Natural killer cell (primary cell): ENCODE results near the gene RARA. TPM values are rescaled to one million over a fixed set of nuclear protein-coding genes. Genes with fewer than 3 reads are reported as not detected.

ENCODE experiments used
- ATAC-seq, 3 donors: fragments of 150-1000 bp in 2 of 3; fragments of 200-7000 bp in 1 of 3; cut with Tn5 transposase; 1 replicate in 1 of 3; 2 replicates in 2 of 3; pipeline ENCODE4 v1.10.0; 2021; ENCODE audit warnings: mild to moderate bottlenecking in 2 of 3, moderate library complexity in 2 of 3
- DNase-seq, 2 donors: peaks; one replicate each; pipeline versions ENCODE4 v3.0.0 to v3.0.0-alpha.2; 2013 to 2021; ENCODE audit warnings: mixed read lengths in 1 of 2
- H3K27ac ChIP-seq: one replicate; pipeline ENCODE4 v1.5.1; 2013; ENCODE audit warnings: mild to moderate bottlenecking, low read length
- H3K27me3 ChIP-seq: one replicate; pipeline ENCODE4 v1.6.1; 2013; ENCODE audit warnings: low read length; ENCODE audit not compliant: control insufficient read depth, insufficient read depth
- H3K36me3 ChIP-seq: one replicate; pipeline ENCODE4 v1.6.1; 2013; ENCODE audit warnings: low read length; ENCODE audit not compliant: control insufficient read depth, insufficient read depth
- H3K4me1 ChIP-seq: one replicate; pipeline ENCODE4 v1.6.1; 2013; ENCODE audit warnings: low read length; ENCODE audit not compliant: control insufficient read depth, insufficient read depth
- H3K4me3 ChIP-seq: one replicate; pipeline ENCODE4 v1.5.1; 2013; ENCODE audit warnings: low read length
- H3K9me3 ChIP-seq: one replicate; pipeline ENCODE4 v1.6.1; 2013; ENCODE audit warnings: low read length; ENCODE audit not compliant: control insufficient read depth, insufficient read depth
- H3K27ac Mint-ChIP-seq, 2 donors: one replicate each; pipeline ENCODE4 v1.8.0; 2022; ENCODE audit warnings: mild to moderate bottlenecking in 2 of 2, mixed read lengths in 2 of 2, moderate library complexity in 1 of 2
- H3K27me3 Mint-ChIP-seq, 2 donors: one replicate each; pipeline ENCODE4 v1.8.0; 2022; ENCODE audit warnings: low read depth in 2 of 2, mixed read lengths in 2 of 2
- H3K36me3 Mint-ChIP-seq: one replicate; pipeline ENCODE4 v1.8.0; 2022; ENCODE audit warnings: mixed read lengths
- H3K4me1 Mint-ChIP-seq, 2 donors: one replicate each; pipeline ENCODE4 v1.8.0; 2022; ENCODE audit warnings: mixed read lengths in 2 of 2
- H3K4me3 Mint-ChIP-seq: one replicate; pipeline ENCODE4 v1.8.0; 2022; ENCODE audit warnings: mild to moderate bottlenecking, moderate library complexity, mixed read lengths
- H3K9me3 Mint-ChIP-seq, 2 donors: one replicate each; pipeline ENCODE4 v1.8.0; 2022; ENCODE audit warnings: mixed read lengths in 2 of 2
- CTCF ChIP-seq: fragments of 200-600 bp; IDR thresholded peaks from one replicate; pipeline ENCODE4 v1.8.0; 2022; ENCODE audit warnings: antibody characterized with exemption
- WGBS: methylation state at CpG from one replicate; pipeline ENCODE4 v1.1.7; 2013; ENCODE audit warnings: missing lambda C conversion rate; ENCODE audit not compliant: insufficient coverage; 5-methylcytosine and 5-hydroxymethylcytosine counted together
- intact Hi-C: fragments of 100-400 bp; cut with micrococcal nuclease; formaldehyde crosslinking; loops from one replicate; pipeline ENCODE4 v1.14.2; 2022
- total RNA-seq, 4 donors: library from RNA; stranded (reverse); fragments of 120-200 nt in 1 of 4; gene quantifications; one replicate each; pipeline versions ENCODE4 v1.2.3 to v1.2.4, GENCODE V29; 2013 to 2022

Gene RARA
- total RNA-seq, 3 donors from 2014 or later (not counting 1 experiment from before 2014, with no cell fraction given), result 75.9 to 94.6 (median 79.1) TPM

DNA sequence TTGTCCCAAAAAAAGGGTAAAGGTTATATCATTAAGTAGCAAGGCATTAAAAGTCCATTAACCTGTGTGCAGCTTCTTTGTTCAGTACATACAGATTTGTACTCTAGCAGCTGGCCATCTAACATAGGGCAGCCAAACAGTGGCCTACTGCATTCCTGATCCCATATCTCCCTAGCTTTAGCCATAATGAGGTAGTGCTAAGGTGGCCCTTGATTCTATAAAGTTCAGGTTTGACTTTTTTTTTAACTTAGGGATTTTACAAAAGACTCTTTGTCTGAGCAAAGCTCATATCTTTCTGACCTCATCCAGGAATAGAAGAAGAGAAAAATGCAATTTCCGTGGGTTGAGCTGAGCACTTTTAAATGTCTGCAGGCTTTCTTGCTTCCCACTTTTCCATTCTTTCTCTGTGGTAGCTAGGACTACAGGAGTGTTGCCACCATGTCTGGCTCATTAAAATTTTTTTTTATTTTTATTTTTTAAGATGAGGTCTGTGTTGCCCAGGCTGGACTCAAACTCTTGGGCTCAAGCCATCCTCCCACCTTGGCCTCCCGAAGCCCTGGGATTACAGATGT, 40.8 kb upstream of the RARA start:
- WGBS, result 94% methylated on average over 2 of the region's 2 CpGs
- Mint-ChIP-seq H3K4me1 (no peaks in the 10 kb centered on the region), H3K27me3 (no peaks in the 10 kb centered on the region), H3K36me3 (no peaks in the 10 kb centered on the region), H3K27ac (no peak overlapping the region), H3K9me3 (no peaks in the 10 kb centered on the region), H3K4me3 (no peak overlapping the region)
- Histone ChIP-seq H3K9me3 (no peaks in the 10 kb centered on the region), H3K27ac (no peak overlapping the region), H3K27me3 (no peaks in the 10 kb centered on the region), H3K4me3 (no peak overlapping the region), H3K4me1 (no peaks in the 10 kb centered on the region), H3K36me3 (peaks cover 52% of the 10 kb centered on the region)
- intact Hi-C loops, result no loop called here
- no peak for TF ChIP-seq CTCF
- ATAC-seq (no peak), DNase-seq (no peak)

DNA sequence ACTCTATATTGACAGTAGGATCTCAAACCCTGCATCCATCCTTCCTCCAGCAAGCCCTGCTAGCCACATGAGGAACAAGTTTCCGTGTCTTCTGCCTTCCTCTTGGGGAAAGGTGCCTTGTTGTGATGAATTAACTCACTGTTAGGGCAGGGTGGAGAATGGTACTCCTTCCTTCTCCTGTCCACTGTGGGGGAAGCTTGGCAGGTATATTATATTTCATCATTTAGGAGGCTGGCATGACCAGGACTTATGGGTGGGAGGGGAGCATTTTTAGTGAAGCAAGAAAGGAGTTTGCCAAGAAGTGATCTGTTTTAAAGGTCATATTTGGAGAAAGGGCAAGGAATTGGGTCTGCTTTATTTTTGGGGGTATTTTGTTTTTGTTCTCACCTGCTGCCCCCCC, 30.6 kb upstream of the RARA start:
- Histone ChIP-seq H3K27me3 (no peaks in the 10 kb centered on the region), H3K4me1 (no peaks in the 10 kb centered on the region), H3K9me3 (no peaks in the 10 kb centered on the region), H3K36me3 (peaks cover 69% of the 10 kb centered on the region), H3K4me3 (no peak overlapping the region), H3K27ac (no peak overlapping the region)
- WGBS, result 100% methylated on average over 1 of the region's 1 CpG
- H3K27me3 Mint-ChIP-seq, result no peaks in the 10 kb centered on the region
- no peak for TF ChIP-seq CTCF
- no peak for ATAC-seq
- no peaks in the 10 kb centered on the region for H3K9me3 Mint-ChIP-seq
- H3K27ac Mint-ChIP-seq, result peak overlapping the region in 1 of 2 donors; percentile 30
- DNase-seq, result no peak
- peaks cover 0 to 7% of the 10 kb centered on the region in 2 donors for H3K4me1 Mint-ChIP-seq
- H3K4me3 Mint-ChIP-seq, result no peak overlapping the region
- intact Hi-C loops, result no loop called here
- no peaks in the 10 kb centered on the region for H3K36me3 Mint-ChIP-seq

GRCh38 chr17:40279402-40279801, 29.6 kb upstream of the RARA start:
- H3K4me3 ChIP-seq, result no peak overlapping the region
- H3K36me3 Mint-ChIP-seq, result no peaks in the 10 kb centered on the region
- H3K4me1 Mint-ChIP-seq, result peaks cover 5 to 16% of the 10 kb centered on the region in 2 donors
- intact Hi-C loops, result no loop called here
- WGBS, result 100% methylated on average over 3 of the region's 4 CpGs
- no peaks in the 10 kb centered on the region for H3K27me3 ChIP-seq
- H3K4me1 ChIP-seq, result no peaks in the 10 kb centered on the region
- no peaks in the 10 kb centered on the region for H3K9me3 Mint-ChIP-seq
- H3K27me3 Mint-ChIP-seq, result no peaks in the 10 kb centered on the region
- H3K27ac ChIP-seq, result no peak overlapping the region
- no peak overlapping the region for H3K4me3 Mint-ChIP-seq
- no peak for ATAC-seq
- no peak overlapping the region for H3K27ac Mint-ChIP-seq
- DNase-seq, result no peak
- TF ChIP-seq CTCF, result no peak
- no peaks in the 10 kb centered on the region for H3K9me3 ChIP-seq
- peaks cover 59% of the 10 kb centered on the region for H3K36me3 ChIP-seq

DNA sequence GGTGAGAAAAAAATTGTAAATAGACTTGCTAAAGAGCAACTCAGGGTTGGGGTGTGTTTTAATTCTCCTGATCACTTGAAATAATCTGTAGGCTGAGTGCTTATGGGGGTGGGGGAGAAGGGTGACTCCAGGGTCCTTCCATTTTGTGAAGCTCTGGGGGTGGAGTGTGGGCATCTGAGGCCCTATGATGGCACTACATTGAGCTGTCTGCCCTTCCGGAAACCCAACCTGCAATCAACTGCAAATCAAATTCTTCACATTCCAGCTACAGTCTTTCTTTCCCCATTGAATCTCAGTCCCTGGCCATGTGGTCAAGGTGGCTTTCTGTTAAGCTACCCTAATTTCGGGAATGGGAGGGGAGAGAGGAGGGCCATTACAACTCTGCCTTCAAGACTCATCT, 27.3 kb upstream of the RARA start:
- ATAC-seq (no peak), DNase-seq (peak in 1 of 2 donors; percentile 25)
- H3K27me3 Mint-ChIP-seq, result no peaks in the 10 kb centered on the region
- intact Hi-C loops, result no loop called here
- Histone ChIP-seq H3K27ac (no peak overlapping the region), H3K9me3 (no peaks in the 10 kb centered on the region), H3K36me3 (peaks cover 42% of the 10 kb centered on the region), H3K27me3 (no peaks in the 10 kb centered on the region), H3K4me1 (no peaks in the 10 kb centered on the region), H3K4me3 (no peak overlapping the region)
- no peak overlapping the region for H3K4me3 Mint-ChIP-seq
- H3K9me3 Mint-ChIP-seq, result no peaks in the 10 kb centered on the region
- whole genome bisulfite sequencing, result 88% methylated on average over 1 of the region's 2 CpGs
- H3K27ac Mint-ChIP-seq, result peak overlapping the region in 1 of 2 donors; percentile 72
- H3K36me3 Mint-ChIP-seq, result no peaks in the 10 kb centered on the region
- H3K4me1 Mint-ChIP-seq, result peaks cover 5 to 16% of the 10 kb centered on the region in 2 donors
- TF ChIP-seq CTCF, result no peak
